Cardiac muscle cell (in vitro differentiated cells and primary cell): ENCODE data around the gene GADD45GIP1. TPM values are rescaled to one million over a fixed set of nuclear protein-coding genes. Genes with fewer than 3 reads are reported as not detected.

Experiments used
- DNase-seq, 2 donors: peaks; one replicate each; pipeline versions ENCODE4 v3.0.0 to v3.0.0-alpha.2; 2010 to 2017; ENCODE audit warnings: low read depth in 1 of 2, low spot score in 1 of 2
- H3K27ac ChIP-seq: fragments of 200-600 bp; sonication (generic); 2 replicates; pipeline ENCODE4 v1.5.1; 2016
- H3K27me3 ChIP-seq: fragments of 200-600 bp; sonication (generic); 2 replicates; pipeline ENCODE4 v1.6.0; 2016; ENCODE audit warnings: control low read depth
- H3K36me3 ChIP-seq: fragments of 200-600 bp; sonication (generic); 2 replicates; pipeline ENCODE4 v1.5.1; 2016; ENCODE audit warnings: control low read depth
- H3K4me1 ChIP-seq: fragments of 200-600 bp; sonication (generic); 2 replicates; pipeline ENCODE4 v1.8.1; 2017; ENCODE audit warnings: low read depth, mild to moderate bottlenecking, mixed run types
- H3K4me3 ChIP-seq: fragments of 200-600 bp; sonication (generic); 2 replicates; pipeline ENCODE4 v1.5.1; 2016; ENCODE audit warnings: mild to moderate bottlenecking
- H3K9me3 ChIP-seq: fragments of 200-600 bp; sonication (generic); 2 replicates; pipeline ENCODE4 v1.5.1; 2017; ENCODE audit warnings: low read depth, mild to moderate bottlenecking, control low read depth
- CTCF ChIP-seq: IDR thresholded peaks from 2 replicates; pipeline ENCODE4 v1.5.1; 2012; ENCODE audit warnings: low read depth, mild to moderate bottlenecking, low read length
- polyA plus RNA-seq: library from polyadenylated mRNA; unstranded; fragments of >200 nt; fragmentation: Nextera tagmentation; extraction: Ambion mirVana; gene quantifications from 2 replicates; pipeline ENCODE4 v1.2.1, GENCODE V29; 2016
- total RNA-seq: library from RNA; depleted of rRNA; stranded (reverse); fragments of >200 nt; gene quantifications from 2 replicates; pipeline ENCODE4 v1.2.3, GENCODE V29; 2016

Gene GADD45GIP1
- total and polyA plus RNA-seq, 2 experiments from 2014 or later: 84.5 to 145 TPM

DNA sequence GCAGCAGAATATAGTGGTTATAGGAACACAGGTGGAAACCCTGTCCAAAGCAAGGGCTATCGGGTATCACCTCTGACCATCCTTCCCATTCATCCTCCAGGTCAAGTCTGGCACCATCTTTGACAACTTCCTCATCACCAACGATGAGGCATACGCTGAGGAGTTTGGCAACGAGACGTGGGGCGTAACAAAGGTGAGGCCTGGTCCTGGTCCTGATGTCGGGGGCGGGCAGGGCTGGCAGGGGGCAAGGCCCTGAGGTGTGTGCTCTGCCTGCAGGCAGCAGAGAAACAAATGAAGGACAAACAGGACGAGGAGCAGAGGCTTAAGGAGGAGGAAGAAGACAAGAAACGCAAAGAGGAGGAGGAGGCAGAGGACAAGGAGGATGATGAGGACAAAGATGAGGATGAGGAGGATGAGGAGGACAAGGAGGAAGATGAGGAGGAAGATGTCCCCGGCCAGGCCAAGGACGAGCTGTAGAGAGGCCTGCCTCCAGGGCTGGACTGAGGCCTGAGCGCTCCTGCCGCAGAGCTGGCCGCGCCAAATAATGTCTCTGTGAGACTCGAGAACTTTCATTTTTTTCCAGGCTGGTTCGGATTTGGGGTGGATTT, 13.5 kb downstream of the GADD45GIP1 start:
- Histone ChIP-seq H3K27me3 (no peaks in the 10 kb centered on the region), H3K4me3 (no peak overlapping the region), H3K9me3 (no peaks in the 10 kb centered on the region), H3K36me3 (peaks cover 50% of the 10 kb centered on the region), H3K27ac (peak overlapping the region; percentile 41), H3K4me1 (peaks cover 13% of the 10 kb centered on the region)
- no peak for DNase-seq
- no peak for TF ChIP-seq CTCF

- DNase-seq: no peak
- no peak for TF ChIP-seq CTCF
- H3K27me3 ChIP-seq: no peaks in the 10 kb centered on the region
- H3K9me3 ChIP-seq: no peaks in the 10 kb centered on the region
- H3K27ac ChIP-seq: peak overlapping the region; percentile 42
- peaks cover 12% of the 10 kb centered on the region for H3K4me1 ChIP-seq
- peaks cover 39% of the 10 kb centered on the region for H3K36me3 ChIP-seq
- no peak overlapping the region for H3K4me3 ChIP-seq
Measured at GRCh38 chr19:12940897-12941296, 16.1 kb downstream of the GADD45GIP1 start.

DNA sequence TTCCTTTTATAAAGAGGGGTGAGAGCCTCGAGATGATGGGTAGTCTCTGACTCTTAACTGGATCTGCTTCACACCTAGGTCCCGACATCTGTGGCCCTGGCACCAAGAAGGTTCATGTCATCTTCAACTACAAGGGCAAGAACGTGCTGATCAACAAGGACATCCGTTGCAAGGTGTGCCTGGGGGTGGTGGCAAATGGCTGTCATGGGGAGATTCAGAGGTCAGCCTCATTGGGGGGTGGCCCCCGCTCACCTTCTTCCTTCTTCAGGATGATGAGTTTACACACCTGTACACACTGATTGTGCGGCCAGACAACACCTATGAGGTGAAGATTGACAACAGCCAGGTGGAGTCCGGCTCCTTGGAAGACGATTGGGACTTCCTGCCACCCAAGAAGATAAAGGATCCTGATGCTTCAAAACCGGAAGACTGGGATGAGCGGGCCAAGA, 17.0 kb downstream of the GADD45GIP1 start:
- Histone ChIP-seq H3K4me3 (peak overlapping the region; percentile 90), H3K27me3 (no peaks in the 10 kb centered on the region), H3K36me3 (peaks cover 39% of the 10 kb centered on the region), H3K27ac (no peak overlapping the region), H3K9me3 (no peaks in the 10 kb centered on the region), H3K4me1 (peaks cover 12% of the 10 kb centered on the region)
- no peak for DNase-seq
- no peak for TF ChIP-seq CTCF

DNA sequence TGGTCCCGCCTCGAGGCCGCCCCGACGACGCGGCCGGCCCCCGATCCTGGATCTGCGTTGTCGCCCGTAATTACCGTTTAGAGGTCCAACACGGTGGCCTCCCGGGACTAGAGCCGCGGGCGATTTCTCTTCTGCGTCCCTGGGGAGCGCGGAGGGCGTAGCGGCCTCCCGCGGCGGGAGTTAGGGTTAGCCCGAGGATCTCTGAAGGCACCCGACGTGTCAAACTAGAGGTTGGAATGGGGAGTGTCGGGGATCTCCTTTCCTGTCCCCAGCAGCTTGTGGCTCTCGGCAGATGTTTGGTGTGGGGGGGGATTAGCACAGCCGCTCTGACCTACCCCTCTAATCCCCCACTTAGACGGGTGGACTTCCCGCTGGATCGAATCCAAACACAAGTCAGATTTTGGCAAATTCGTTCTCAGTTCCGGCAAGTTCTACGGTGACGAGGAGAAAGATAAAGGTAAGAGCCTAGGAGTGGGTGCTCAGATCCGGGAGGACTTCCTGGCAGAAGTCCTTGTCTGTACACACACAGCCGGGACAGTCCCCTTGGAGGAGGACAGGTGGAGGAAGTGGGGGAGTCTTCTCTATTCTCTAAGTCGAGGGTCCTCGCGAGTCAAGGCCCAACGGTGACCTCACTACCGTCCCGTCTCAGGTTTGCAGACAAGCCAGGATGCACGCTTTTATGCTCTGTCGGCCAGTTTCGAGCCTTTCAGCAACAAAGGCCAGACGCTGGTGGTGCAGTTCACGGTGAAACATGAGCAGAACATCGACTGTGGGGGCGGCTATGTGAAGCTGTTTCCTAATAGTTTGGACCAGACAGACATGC, 18.0 kb downstream of the GADD45GIP1 start:
- Histone ChIP-seq H3K4me3 (peak overlapping the region; percentile 90), H3K4me1 (peaks cover 12% of the 10 kb centered on the region), H3K9me3 (no peaks in the 10 kb centered on the region), H3K36me3 (peaks cover 33% of the 10 kb centered on the region), H3K27me3 (no peaks in the 10 kb centered on the region), H3K27ac (peak overlapping the region; percentile 94)
- TF ChIP-seq CTCF: peak; percentile 2
- peak in 1 of 2 donors; percentile 64 for DNase-seq

DNA sequence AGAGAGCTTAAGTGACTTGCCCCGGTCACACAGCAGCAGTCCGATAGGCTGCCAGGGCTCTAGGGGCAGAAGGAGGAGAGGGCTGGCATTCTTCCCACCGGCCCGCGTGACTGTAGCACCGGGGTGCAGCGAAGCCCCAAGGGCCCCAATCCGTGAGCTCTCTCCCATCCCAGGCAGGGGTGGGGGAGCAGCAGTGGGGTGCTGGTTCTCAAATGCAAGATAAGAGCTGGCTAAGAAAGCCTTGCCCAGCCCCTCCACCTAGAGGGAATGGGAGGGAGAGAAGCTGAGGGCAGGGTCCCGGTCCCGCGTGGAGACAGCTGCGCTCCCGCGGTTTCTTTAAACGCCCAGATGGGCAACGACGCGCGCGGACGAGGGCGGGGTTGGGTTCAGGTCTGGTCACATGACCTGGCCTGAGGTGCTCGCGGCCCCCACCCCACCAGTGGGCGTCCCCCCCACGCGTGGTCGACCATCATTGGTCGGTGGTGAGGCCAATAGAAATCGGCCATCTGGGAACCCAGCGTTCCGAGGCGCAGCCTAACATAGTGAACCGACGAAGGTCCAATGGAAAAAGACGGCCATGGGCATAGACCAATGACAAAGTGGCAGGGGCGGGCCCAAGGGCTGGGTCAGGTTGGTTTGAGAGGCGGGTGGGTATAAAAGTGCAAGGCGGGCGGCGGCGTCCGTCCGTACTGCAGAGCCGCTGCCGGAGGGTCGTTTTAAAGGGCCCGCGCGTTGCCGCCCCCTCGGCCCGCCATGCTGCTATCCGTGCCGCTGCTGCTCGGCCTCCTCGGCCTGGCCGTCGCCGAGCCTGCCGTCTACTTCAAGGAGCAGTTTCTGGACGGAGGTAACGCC, 18.9 kb downstream of the GADD45GIP1 start, which contains the start of gene CALR:
CALR (plus strand) TSS at position 683 of the 852 bp plus-strand sequence; CDS start at position 754, 71 bp downstream.
- DNase-seq: peak; percentile 100
- H3K27me3 ChIP-seq: no peaks in the 10 kb centered on the region
- H3K9me3 ChIP-seq: no peaks in the 10 kb centered on the region
- H3K27ac ChIP-seq: peak within 1 kb of the TSS; percentile 94
- H3K4me3 ChIP-seq: peak within 1 kb of the TSS; percentile 90
- peaks cover 26% of the 10 kb centered on the region for H3K36me3 ChIP-seq
- TF ChIP-seq CTCF: peak; percentile 2
- H3K4me1 ChIP-seq: peaks cover 12% of the 10 kb centered on the region
